Stimulated activated naive B cell treated with anti-CD40 and anti-IgM and Interleukin-4, amounts not matched to agents 10 μg/mL and 1 μg/mL and 100 μg/mL, for 72 hours (primary cell): ENCODE data around the gene ADAM29.
"Not testable (repeated sequence)": the region's sequence is repeated elsewhere in the genome, so short reads cannot be mapped to it uniquely, and the experiment has no call there.

Source experiments
- ATAC-seq, 2 donors: fragments of 150-1000 bp; cut with Tn5 transposase; replicated peaks; 2 replicates each; pipeline ENCODE4 v1.10.0; 2021; ENCODE audit warnings: moderate library complexity in 1 of 2
- DNase-seq: peaks from one replicate; pipeline ENCODE4 v3.0.0; 2021
- H3K27ac Mint-ChIP-seq: one replicate; pipeline ENCODE4 v1.8.0; 2022; ENCODE audit warnings: mild to moderate bottlenecking, mixed read lengths
- H3K27me3 Mint-ChIP-seq, 2 donors: one replicate each; pipeline ENCODE4 v1.8.0; 2022; ENCODE audit warnings: mixed read lengths in 2 of 2
- H3K36me3 Mint-ChIP-seq, 2 donors: one replicate each; pipeline ENCODE4 v1.8.0; 2022; ENCODE audit warnings: mixed read lengths in 2 of 2, mild to moderate bottlenecking in 1 of 2
- H3K4me1 Mint-ChIP-seq, 2 donors: one replicate each; pipeline ENCODE4 v1.8.0; 2022; ENCODE audit warnings: mixed read lengths in 2 of 2, mild to moderate bottlenecking in 1 of 2
- H3K4me3 Mint-ChIP-seq, 2 donors: one replicate each; pipeline ENCODE4 v1.8.0; 2022; ENCODE audit warnings: mild to moderate bottlenecking in 2 of 2, mixed read lengths in 2 of 2, moderate library complexity in 1 of 2
- H3K9me3 Mint-ChIP-seq, 2 donors: one replicate each; pipeline ENCODE4 v1.8.0; 2022; ENCODE audit warnings: mixed read lengths in 2 of 2, mild to moderate bottlenecking in 1 of 2

ADAM29 gene

GRCh38 chr4:174928575-174929253 is 10.6 kb downstream of the ADAM29 start:
- Mint-ChIP-seq H3K4me3 (no peak overlapping the region), H3K36me3 (no peaks in the 10 kb centered on the region), H3K27ac (peak overlapping the region; percentile 86), H3K4me1 (no peaks in the 10 kb centered on the region), H3K9me3 (peaks cover 0 to 3% of the 10 kb centered on the region in 2 donors), H3K27me3 (no peaks in the 10 kb centered on the region)
- no peak for DNase-seq
- peak in 1 of 2 donors; percentile 53 for ATAC-seq

- ATAC-seq (no peak), DNase-seq (no peak)
- Mint-ChIP-seq H3K27me3 (no peaks in the 10 kb centered on the region), H3K4me1 (no peaks in the 10 kb centered on the region), H3K36me3 (no peaks in the 10 kb centered on the region), H3K27ac (peak overlapping the region; percentile 3), H3K9me3 (peaks cover 0 to 3% of the 10 kb centered on the region in 2 donors), H3K4me3 (no peak overlapping the region)
Observed at GRCh38 chr4:174929346-174929745, 11.2 kb downstream of the ADAM29 start.

- no peak for ATAC-seq
- H3K4me1 Mint-ChIP-seq, result no peaks in the 10 kb centered on the region
- no peak overlapping the region for H3K4me3 Mint-ChIP-seq
- no peaks in the 10 kb centered on the region for H3K27me3 Mint-ChIP-seq
- peaks cover 0 to 3% of the 10 kb centered on the region in 2 donors for H3K9me3 Mint-ChIP-seq
- H3K36me3 Mint-ChIP-seq, result no peaks in the 10 kb centered on the region
- DNase-seq, result no peak
- no peak overlapping the region for H3K27ac Mint-ChIP-seq
Observed at GRCh38 chr4:174930895-174931294, 12.7 kb downstream of the ADAM29 start.

GRCh38 chr4:174933083-174933482 is 14.9 kb downstream of the ADAM29 start:
- no peak for DNase-seq
- Mint-ChIP-seq H3K4me1 (no peaks in the 10 kb centered on the region), H3K27me3 (no peaks in the 10 kb centered on the region), H3K9me3 (peaks cover 0 to 2% of the 10 kb centered on the region in 2 donors), H3K27ac (no peak overlapping the region), H3K4me3 (no peak overlapping the region), H3K36me3 (no peaks in the 10 kb centered on the region)
- no peak for ATAC-seq

- no peaks in the 10 kb centered on the region for H3K27me3 Mint-ChIP-seq
- DNase-seq (no peak), ATAC-seq (no peak)
- no peak overlapping the region for H3K27ac Mint-ChIP-seq
- peaks cover 0 to 1% of the 10 kb centered on the region in 2 donors for H3K9me3 Mint-ChIP-seq
- no peak overlapping the region for H3K4me3 Mint-ChIP-seq
- no peaks in the 10 kb centered on the region for H3K36me3 Mint-ChIP-seq
- no peaks in the 10 kb centered on the region for H3K4me1 Mint-ChIP-seq
Observed at GRCh38 chr4:174934360-174934759, 16.2 kb downstream of the ADAM29 start.

GRCh38 chr4:174935607-174936006 is 17.4 kb downstream of the ADAM29 start:
- Mint-ChIP-seq H3K27ac (no peak overlapping the region), H3K27me3 (no peaks in the 10 kb centered on the region), H3K4me3 (no peak overlapping the region), H3K4me1 (no peaks in the 10 kb centered on the region), H3K36me3 (no peaks in the 10 kb centered on the region), H3K9me3 (no peaks in the 10 kb centered on the region)
- DNase-seq (no peak), ATAC-seq (no peak)

- no peak for ATAC-seq
- H3K9me3 Mint-ChIP-seq, result peaks cover 4 to 5% of the 10 kb centered on the region in 2 donors
- H3K27ac Mint-ChIP-seq, result peak overlapping the region; percentile 4
- H3K4me3 Mint-ChIP-seq, result no peak overlapping the region
- DNase-seq, result no peak
- no peaks in the 10 kb centered on the region for H3K27me3 Mint-ChIP-seq
- no peaks in the 10 kb centered on the region for H3K36me3 Mint-ChIP-seq
- H3K4me1 Mint-ChIP-seq, result no peaks in the 10 kb centered on the region
Observed at GRCh38 chr4:174940002-174940401, 21.8 kb downstream of the ADAM29 start.

- Mint-ChIP-seq H3K27ac (no peak overlapping the region), H3K9me3 (peaks cover 2 to 10% of the 10 kb centered on the region in 2 donors), H3K36me3 (no peaks in the 10 kb centered on the region), H3K4me3 (no peak overlapping the region), H3K27me3 (no peaks in the 10 kb centered on the region), H3K4me1 (no peaks in the 10 kb centered on the region)
- no peak for DNase-seq
- ATAC-seq, result no peak
Observed at GRCh38 chr4:174946246-174946645, 28.1 kb downstream of the ADAM29 start.

- DNase-seq, result no peak
- Mint-ChIP-seq H3K36me3 (no peaks in the 10 kb centered on the region), H3K4me3 (no peak overlapping the region), H3K27me3 (no peaks in the 10 kb centered on the region), H3K9me3 (peaks cover 0 to 8% of the 10 kb centered on the region in 2 donors), H3K27ac (no peak overlapping the region), H3K4me1 (no peaks in the 10 kb centered on the region)
- ATAC-seq, result no peak
Observed at GRCh38 chr4:174948826-174949225, 30.7 kb downstream of the ADAM29 start.

- no peak overlapping the region for H3K4me3 Mint-ChIP-seq
- H3K9me3 Mint-ChIP-seq, result no peaks in the 10 kb centered on the region
- DNase-seq (no peak), ATAC-seq (no peak)
- no peaks in the 10 kb centered on the region for H3K4me1 Mint-ChIP-seq
- H3K27me3 Mint-ChIP-seq, result no peaks in the 10 kb centered on the region
- H3K36me3 Mint-ChIP-seq, result no peaks in the 10 kb centered on the region
- H3K27ac Mint-ChIP-seq, result no peak overlapping the region
Observed at GRCh38 chr4:174972911-174973310, 54.8 kb downstream of the ADAM29 start.

- Mint-ChIP-seq H3K27ac (no peak overlapping the region), H3K4me3 (no peak overlapping the region), H3K36me3 (no peaks in the 10 kb centered on the region)
Observed at GRCh38 chr4:174973336-174973735, 55.2 kb downstream of the ADAM29 start.

GRCh38 chr4:174983128-174983750 is 65.1 kb downstream of the ADAM29 start:
- Mint-ChIP-seq H3K27ac (no peak overlapping the region), H3K36me3 (no peaks in the 10 kb centered on the region), H3K27me3 (no peaks in the 10 kb centered on the region), H3K4me1 (no peaks in the 10 kb centered on the region), H3K9me3 (peaks cover 16 to 22% of the 10 kb centered on the region in 2 donors), H3K4me3 (no peak overlapping the region)
- no peak for ATAC-seq
- DNase-seq, result no peak

More at GRCh38 chr4:174973336-174973735, 55.2 kb downstream of the ADAM29 start:
- Mint-ChIP-seq H3K27me3 (no peaks in the 10 kb centered on the region), H3K4me1 (no peaks in the 10 kb centered on the region), H3K9me3 (no peaks in the 10 kb centered on the region)
- ATAC-seq (no peak), DNase-seq (no peak)

- H3K27ac Mint-ChIP-seq, H3K27me3 Mint-ChIP-seq, H3K4me1 Mint-ChIP-seq, H3K36me3 Mint-ChIP-seq, ATAC-seq, DNase-seq, H3K4me3 Mint-ChIP-seq: not testable (repeated sequence)
- H3K9me3 Mint-ChIP-seq, result peaks cover 16 to 24% of the 10 kb centered on the region in 2 donors
Observed at GRCh38 chr4:174983870-174984269, 65.7 kb downstream of the ADAM29 start.

- no peak overlapping the region for H3K27ac Mint-ChIP-seq
- H3K36me3 Mint-ChIP-seq, result no peaks in the 10 kb centered on the region
- H3K4me3 Mint-ChIP-seq, result no peak overlapping the region
- ATAC-seq (no peak), DNase-seq (no peak)
- no peaks in the 10 kb centered on the region for H3K27me3 Mint-ChIP-seq
- peaks cover 12 to 14% of the 10 kb centered on the region in 2 donors for H3K9me3 Mint-ChIP-seq
- no peaks in the 10 kb centered on the region for H3K4me1 Mint-ChIP-seq
Observed at GRCh38 chr4:174989791-174990190, 71.6 kb downstream of the ADAM29 start.

GRCh38 chr4:174993916-174994315 is 75.8 kb downstream of the ADAM29 start:
- Mint-ChIP-seq H3K9me3 (peaks cover 3 to 11% of the 10 kb centered on the region in 2 donors), H3K27me3 (no peaks in the 10 kb centered on the region), H3K4me1 (no peaks in the 10 kb centered on the region), H3K4me3 (no peak overlapping the region), H3K27ac (no peak overlapping the region), H3K36me3 (no peaks in the 10 kb centered on the region)
- DNase-seq (no peak), ATAC-seq (no peak)
